Activated CD4-positive, alpha-beta T cell treated with anti-CD3 and anti-CD28 coated beads for 48 hours (primary cell): ENCODE measurements around the gene PRDM4.

Experiments used
- DNase-seq: peaks from one replicate; pipeline ENCODE4 v3.0.0-alpha.2; 2020

The PRDM4 gene

GRCh38 chr12:107684029-107684795, 76.7 kb downstream of the PRDM4 start:
- DNase-seq: no peak
